Measurements from ENCODE around the gene GRID2. TPM values are rescaled to one million over a fixed set of nuclear protein-coding genes. Genes with fewer than 3 reads are reported as not detected.

GRID2 gene
- total and polyA plus RNA-seq, 9 of the 15 experiments (the other 6 are each of a cell fraction or from before 2014, with no cell fraction given), result 0.04 TPM; not detected in 7

- H3K4me1 ChIP-seq (replicated peaks in 1 of 2; ENCODE audit: control insufficient read depth in 2 of 2, insufficient read depth in 2 of 2, low read length in 2 of 2), result no peaks in the 10 kb centered on the region
- no peak for FAIRE-seq
- H3K4me3 ChIP-seq, result no peak overlapping the region
- TF ChIP-seq NFIX (CRISPR knock-in tag; IDR thresholded peaks at IDR 0.05; ENCODE audit: low read depth), result no peak
- TF ChIP-seq SMAD3 (CRISPR knock-in tag; conservative IDR thresholded peaks at IDR 0.05), result no peak
- TF ChIP-seq ZNF584 (CRISPR knock-in tag; IDR thresholded peaks at IDR 0.05; ENCODE audit: low read depth), result no peak
- TF ChIP-seq LARP7 (IDR thresholded peaks at IDR 0.05), result no peak
- TF ChIP-seq, protein P1, sequence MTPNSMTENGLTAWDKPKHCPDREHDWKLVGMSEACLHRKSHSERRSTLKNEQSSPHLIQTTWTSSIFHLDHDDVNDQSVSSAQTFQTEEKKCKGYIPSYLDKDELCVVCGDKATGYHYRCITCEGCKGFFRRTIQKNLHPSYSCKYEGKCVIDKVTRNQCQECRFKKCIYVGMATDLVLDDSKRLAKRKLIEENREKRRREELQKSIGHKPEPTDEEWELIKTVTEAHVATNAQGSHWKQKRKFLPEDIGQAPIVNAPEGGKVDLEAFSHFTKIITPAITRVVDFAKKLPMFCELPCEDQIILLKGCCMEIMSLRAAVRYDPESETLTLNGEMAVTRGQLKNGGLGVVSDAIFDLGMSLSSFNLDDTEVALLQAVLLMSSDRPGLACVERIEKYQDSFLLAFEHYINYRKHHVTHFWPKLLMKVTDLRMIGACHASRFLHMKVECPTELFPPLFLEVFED (CRISPR knock-in tag; conservative IDR thresholded peaks at IDR 0.05), result no peak
- no peak for TF ChIP-seq ZNF445 (CRISPR knock-in tag; IDR thresholded peaks at IDR 0.05; ENCODE audit: low read depth)
- TF ChIP-seq LEF1 (IDR thresholded peaks at IDR 0.05), result no peak
- TF ChIP-seq ZNF444 (CRISPR knock-in tag; IDR thresholded peaks at IDR 0.05), result no peak
- TF ChIP-seq ZNF354B (CRISPR knock-in tag; IDR thresholded peaks at IDR 0.05), result no peak
- TF ChIP-seq MAX (CRISPR knock-in tag; IDR thresholded peaks at IDR 0.05), result no peak
- no peak for TF ChIP-seq CEBPB (tag; IDR thresholded peaks at IDR 0.05)
- TF ChIP-seq KLF1 (tag; IDR thresholded peaks at IDR 0.05), result no peak
- no peak for TF ChIP-seq FOSL1 (tag; conservative IDR thresholded peaks at IDR 0.05)
- TF ChIP-seq MED1 (CRISPR knock-in tag; IDR thresholded peaks at IDR 0.05; ENCODE audit: borderline replicate concordance), result no peak
- no peak for TF ChIP-seq NR3C1 (CRISPR knock-in tag; IDR thresholded peaks at IDR 0.05)
- no peak for TF ChIP-seq MTA2 (IDR thresholded peaks at IDR 0.05; ENCODE audit: low read depth)
- no peak for TF ChIP-seq SIRT6 (IDR thresholded peaks at IDR 0.05; ENCODE audit: low read depth, low read length)
- TF ChIP-seq, protein P2, sequence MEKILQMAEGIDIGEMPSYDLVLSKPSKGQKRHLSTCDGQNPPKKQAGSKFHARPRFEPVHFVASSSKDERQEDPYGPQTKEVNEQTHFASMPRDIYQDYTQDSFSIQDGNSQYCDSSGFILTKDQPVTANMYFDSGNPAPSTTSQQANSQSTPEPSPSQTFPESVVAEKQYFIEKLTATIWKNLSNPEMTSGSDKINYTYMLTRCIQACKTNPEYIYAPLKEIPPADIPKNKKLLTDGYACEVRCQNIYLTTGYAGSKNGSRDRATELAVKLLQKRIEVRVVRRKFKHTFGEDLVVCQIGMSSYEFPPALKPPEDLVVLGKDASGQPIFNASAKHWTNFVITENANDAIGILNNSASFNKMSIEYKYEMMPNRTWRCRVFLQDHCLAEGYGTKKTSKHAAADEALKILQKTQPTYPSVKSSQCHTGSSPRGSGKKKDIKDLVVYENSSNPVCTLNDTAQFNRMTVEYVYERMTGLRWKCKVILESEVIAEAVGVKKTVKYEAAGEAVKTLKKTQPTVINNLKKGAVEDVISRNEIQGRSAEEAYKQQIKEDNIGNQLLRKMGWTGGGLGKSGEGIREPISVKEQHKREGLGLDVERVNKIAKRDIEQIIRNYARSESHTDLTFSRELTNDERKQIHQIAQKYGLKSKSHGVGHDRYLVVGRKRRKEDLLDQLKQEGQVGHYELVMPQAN (IDR thresholded peaks at IDR 0.05; ENCODE audit: borderline replicate concordance), result no peak
- TF ChIP-seq RBM22 (IDR thresholded peaks at IDR 0.05; ENCODE audit: low read depth, low read length, poor library complexity, severe bottlenecking), result no peak
- H3K27me3 ChIP-seq (ENCODE audit: control insufficient read depth in 2 of 2, insufficient read depth in 2 of 2, low read length in 2 of 2), result no peaks in the 10 kb centered on the region
- intact Hi-C loops (cut with micrococcal nuclease) (no loop called here), in situ Hi-C loops (cut with MboI) (no loop called here)
- H3K36me3 ChIP-seq (ENCODE audit: control insufficient read depth, insufficient read depth, low read length), result no peaks in the 10 kb centered on the region
- ChIA-PET CTCF (ENCODE audit: low intra/inter-chr PET ratio) (no interaction called here), POLR2A (no interaction called here)
- DNase-seq (ENCODE audit: extremely low read depth in 1 of 4, low spot score in 3 of 4), result no peak
- WGBS (ENCODE audit: insufficient coverage, low coverage, missing lambda C conversion rate), result 0% methylated on average over 2 of the region's 2 CpGs
- no peaks in the 10 kb centered on the region for H3K9me3 ChIP-seq (replicated peaks; ENCODE audit: control insufficient read depth, insufficient read depth, low read depth, low read length)
- H3K9ac ChIP-seq (ENCODE audit: insufficient read depth in 1 of 2, low read depth in 2 of 2, low read length in 2 of 2), result no peak overlapping the region
- H3K4me2 ChIP-seq (ENCODE audit: insufficient read depth, low read length), result no peak overlapping the region
- no peaks in the 10 kb centered on the region for H4K20me1 ChIP-seq (replicated peaks; ENCODE audit: control insufficient read depth, insufficient read depth, low read length)
- H3K9me1 ChIP-seq (ENCODE audit: control insufficient read depth, insufficient read depth, low read length), result no peaks in the 10 kb centered on the region
- no peak for ATAC-seq
- H3K79me2 ChIP-seq (ENCODE audit: control insufficient read depth, insufficient read depth, low read length), result no peaks in the 10 kb centered on the region
- no peak overlapping the region for H3K27ac ChIP-seq (ENCODE audit: extremely low read depth, low read depth, low read length)
- H2AFZ ChIP-seq (ENCODE audit: low read depth, low read length), result no peak overlapping the region
- BruUV-seq (replicated peaks), result no TSS peak
Observed at GRCh38 chr4:93744961-93745360, 1441.2 kb downstream of the GRID2 start.
